Psoas muscle (tissue), 8 donors: ENCODE results near the gene NHEJ1. TPM values are rescaled to one million over a fixed set of nuclear protein-coding genes. Genes with fewer than 3 reads are reported as not detected.

Source experiments
- ATAC-seq, 4 donors: fragments of 200-7000 bp; cut with Tn5 transposase; one replicate each; pipeline ENCODE4 v1.9.1; 2020; ENCODE audit warnings: moderate library complexity in 3 of 4, mild to moderate bottlenecking in 2 of 4
- DNase-seq, 2 donors: peaks; one replicate each; pipeline ENCODE4 v3.0.0-alpha.2; 2020
- H3K27ac ChIP-seq: fragments of 200-600 bp; one replicate; pipeline ENCODE4 v1.8.0; 2022
- H3K27me3 ChIP-seq, 3 donors: fragments of 200-600 bp in 1 of 3; one replicate each; pipeline versions ENCODE4 v1.6.1 to v1.8.0; 2013 to 2022; ENCODE audit warnings: low read length in 2 of 3, mild to moderate bottlenecking in 2 of 3, moderate library complexity in 1 of 3; ENCODE audit not compliant: insufficient read depth in 3 of 3
- H3K36me3 ChIP-seq, 2 donors: fragments of 200-600 bp in 1 of 2; one replicate each; pipeline versions ENCODE4 v1.6.1 to v1.8.0; 2013 to 2022; ENCODE audit warnings: low read depth in 1 of 2, mild to moderate bottlenecking in 1 of 2, moderate library complexity in 1 of 2; ENCODE audit not compliant: insufficient read depth in 1 of 2
- H3K4me1 ChIP-seq: fragments of 200-600 bp; one replicate; pipeline ENCODE4 v1.8.0; 2022
- H3K4me3 ChIP-seq: fragments of 200-600 bp; one replicate; pipeline ENCODE4 v1.8.0; 2022; ENCODE audit warnings: mild to moderate bottlenecking
- H3K9me3 ChIP-seq: fragments of 200-600 bp; one replicate; pipeline ENCODE4 v1.8.0; 2022
- CTCF ChIP-seq: fragments of 200-600 bp; IDR thresholded peaks from one replicate; pipeline ENCODE4 v1.8.0; 2022; ENCODE audit warnings: antibody characterized with exemption
- WGBS, 3 donors: extraction: QIAGEN DNeasy Blood & Tissue Kit; methylation state at CpG; one replicate each; pipeline versions ENCODE4 v1.1.6 to v1.1.7; 2013; 5-methylcytosine and 5-hydroxymethylcytosine counted together
- intact Hi-C, 2 donors: fragments of 100-400 bp; cut with DNase I; formaldehyde crosslinking; loops; one replicate each; pipeline versions ENCODE4 v1.11.0 to v1.14.2; 2022
- polyA plus RNA-seq, 3 donors: library from polyadenylated mRNA; stranded (reverse); fragments of 200-250 nt; gene quantifications; one replicate each; pipeline ENCODE4 v1.2.3, GENCODE V29; 2013
- total RNA-seq, 4 donors: library from RNA; stranded (reverse); fragmentation: NEBNext Ultra II Directional in 2 of 4; extraction: Animal tissue kit (Norgen Biotek cat#: 25700) in 2 of 4; gene quantifications; one replicate each; pipeline versions ENCODE4 v1.2.1 to v1.2.4, GENCODE V29; 2021 to 2023
- donor health status: healthy with polysubstance abuse.
- donor health status: DM: no; HTN: no; CAD: no; lungs with moderate emphysema.
- donor health status: Bipolar disorder and iron deficiency.
- donor health status: healthy.
- donor health status: DM: yes; HTN: yes; CAD: no.
- donor health status: DM: no; HTN: no; CAD: no.
- donor health status: DM: no; HTN: no; CAD: no.
- donor health status: DM: yes; HTN: yes; CAD: no.

NHEJ1 gene
- total and polyA plus RNA-seq, 7 donors, result 10.7 to 20.5 (median 14.4) TPM

GRCh38 chr2:219060821-219061791, 99.5 kb downstream of the NHEJ1 start, which contains the start of gene IHH:
Gene IHH (minus strand): TSS chr2:219060921. CDS start chr2:219060467, 454 bp downstream.
- Histone ChIP-seq H3K36me3 (no peaks in the 10 kb centered on the region), H3K4me3 (peak within 1 kb of the TSS; percentile 47), H3K27ac (no peak within 1 kb of the TSS), H3K9me3 (no peaks in the 10 kb centered on the region), H3K27me3 (peaks cover 0 to 82% (median 19%) of the 10 kb centered on the region in 3 donors), H3K4me1 (peaks cover 28% of the 10 kb centered on the region)
- no peak for ATAC-seq
- intact Hi-C loops, result no loop called here
- peak in 1 of 2 donors; percentile 55 for DNase-seq
- no peak for TF ChIP-seq CTCF
- 2 to 4% (median 2%) methylated on average over 29 to 76 of the region's 76 CpGs for WGBS, 3 donors

- Histone ChIP-seq H3K36me3 (no peaks in the 10 kb centered on the region), H3K27ac (no peak overlapping the region), H3K27me3 (peaks cover 0 to 93% (median 23%) of the 10 kb centered on the region in 3 donors), H3K9me3 (no peaks in the 10 kb centered on the region), H3K4me3 (peak overlapping the region; percentile 47), H3K4me1 (peaks cover 28% of the 10 kb centered on the region)
- DNase-seq (peak in 1 of 2 donors; percentile 14), ATAC-seq (peak in 1 of 4 donors; percentile 17)
- intact Hi-C loops, result loop anchor here (2.0 to 10.0 kb wide), 3 partner anchors 59 to 245 kb away; partner anchors contain the start of gene PTPRN (in 2 of the 2)
- no peak for TF ChIP-seq CTCF
- WGBS, 3 donors, result 2 to 3% (median 3%) methylated on average over 49 to 81 of the region's 81 CpGs
Measured at GRCh38 chr2:219059725-219060682, 100.6 kb downstream of the NHEJ1 start.

DNA sequence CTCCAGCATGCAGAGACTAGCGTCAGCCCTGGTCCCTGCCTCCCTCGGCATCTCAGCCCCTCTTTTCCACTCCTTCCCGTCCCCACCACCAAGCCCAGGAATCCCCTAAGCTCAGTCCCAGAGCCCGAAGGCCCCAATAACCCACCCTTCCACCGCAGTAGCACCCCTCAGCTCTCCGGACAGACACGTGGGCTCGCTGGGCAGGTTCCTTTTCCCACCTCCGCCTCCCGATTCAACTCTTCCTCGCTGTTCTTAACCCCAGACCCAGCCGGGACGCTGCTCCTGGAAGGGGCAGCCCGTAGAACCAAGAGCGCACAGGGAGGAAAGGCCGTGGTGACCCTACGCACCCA, 101.3 kb downstream of the NHEJ1 start:
- Histone ChIP-seq H3K27ac (no peak overlapping the region), H3K36me3 (no peaks in the 10 kb centered on the region), H3K27me3 (peaks cover 0 to 93% (median 23%) of the 10 kb centered on the region in 3 donors), H3K4me1 (peaks cover 28% of the 10 kb centered on the region), H3K9me3 (no peaks in the 10 kb centered on the region), H3K4me3 (peak overlapping the region; percentile 47)
- TF ChIP-seq CTCF, result no peak
- 3% methylated on average over 17 of the region's 17 CpGs for WGBS, 3 donors
- ATAC-seq, result peak in 1 of 4 donors; percentile 2
- no peak for DNase-seq
- intact Hi-C loops, result loop anchor here (2.0 to 10.0 kb wide), 3 partner anchors 59 to 245 kb away; partner anchors contain the start of gene PTPRN (in 2 of the 2)

GRCh38 chr2:219058541-219059374, 101.9 kb downstream of the NHEJ1 start:
- TF ChIP-seq CTCF, result no peak
- Histone ChIP-seq H3K4me3 (peak overlapping the region; percentile 47), H3K27me3 (peaks cover 0 to 96% (median 23%) of the 10 kb centered on the region in 3 donors)

More at GRCh38 chr2:219058541-219059374, 101.9 kb downstream of the NHEJ1 start:
- Histone ChIP-seq H3K9me3 (no peaks in the 10 kb centered on the region), H3K27ac (no peak overlapping the region), H3K36me3 (no peaks in the 10 kb centered on the region), H3K4me1 (peaks cover 28% of the 10 kb centered on the region)
- DNase-seq (peak; percentile 55 to 71), ATAC-seq (peak; percentile 38 to 80 (median 72))
- intact Hi-C loops, result loop anchor here (1.0 to 10.0 kb wide), 4 partner anchors 60 to 246 kb away; partner anchors contain the start of gene PTPRN (in 2 of the 2)
- 6 to 8% (median 7%) methylated on average over 40 to 42 of the region's 42 CpGs for WGBS, 3 donors
